HEK293T (cell line): ENCODE data around the gene PLCL2.

Source experiments
- ELF4 ChIP-seq: fragments of 450-650 bp; IDR thresholded peaks from 2 replicates; pipeline ENCODE4 v1.6.1; 2017; ENCODE audit warnings: antibody characterized with exemption
- FOXK2 ChIP-seq: fragments of 450-650 bp; IDR thresholded peaks from 2 replicates; pipeline ENCODE4 v1.6.1; 2016; ENCODE audit warnings: mild to moderate bottlenecking
- L3MBTL2 ChIP-seq: fragments of 450-650 bp; conservative IDR thresholded peaks from 2 replicates; pipeline ENCODE4 v1.6.1; 2016; ENCODE audit warnings: mild to moderate bottlenecking
- LEF1 ChIP-seq: fragments of 450-650 bp; IDR thresholded peaks from 2 replicates; pipeline ENCODE4 v1.6.1; 2017; ENCODE audit warnings: mild to moderate bottlenecking, borderline replicate concordance
- NFRKB ChIP-seq: fragments of 450-650 bp; IDR thresholded peaks from 2 replicates; pipeline ENCODE4 v1.6.1; 2016; ENCODE audit warnings: mild to moderate bottlenecking, moderate library complexity
- SP1 ChIP-seq: fragments of 450-650 bp; IDR thresholded peaks from 2 replicates; pipeline ENCODE4 v1.6.1; 2017
- TARDBP ChIP-seq: fragments of 450-650 bp; IDR thresholded peaks from 2 replicates; pipeline ENCODE4 v1.6.1; 2016

DNA sequence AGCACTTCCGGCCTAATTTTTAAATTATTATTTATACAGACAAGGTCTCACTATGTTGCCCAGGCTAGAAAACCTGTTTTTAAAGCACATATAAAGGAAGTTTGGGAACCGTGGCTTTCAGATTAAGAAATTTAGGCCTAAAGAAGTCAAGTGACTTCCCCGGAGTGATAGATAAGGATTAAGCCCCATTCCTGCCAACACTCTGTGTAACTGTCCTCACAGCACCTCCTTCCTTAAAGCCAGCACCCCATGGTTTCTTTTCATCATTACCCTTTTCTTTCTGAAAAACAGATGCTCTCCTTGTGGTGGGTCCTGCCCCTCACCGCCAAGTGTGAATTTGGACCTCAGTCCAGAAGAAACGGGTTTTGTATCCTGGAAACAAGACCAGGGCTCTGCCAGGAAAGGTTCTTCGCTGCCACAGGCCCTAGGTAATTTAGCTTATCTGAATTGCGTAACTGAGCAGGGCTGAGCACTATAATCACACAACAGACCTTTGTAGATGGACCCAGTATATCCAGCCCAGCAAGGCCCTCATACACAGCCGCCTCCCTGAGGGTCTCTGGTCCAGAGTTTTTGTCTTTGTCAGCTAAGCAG is 231.3 kb downstream of the PLCL2 start:
- TF ChIP-seq FOXK2, result no peak
- TF ChIP-seq L3MBTL2, result no peak
- no peak for TF ChIP-seq ELF4
- no peak for TF ChIP-seq NFRKB
- TF ChIP-seq LEF1, result no peak
- no peak for TF ChIP-seq TARDBP
- no peak for TF ChIP-seq SP1
